Osteoblast (primary cell): ENCODE results near the gene ADTRP. TPM values are rescaled to one million over a fixed set of nuclear protein-coding genes. Genes with fewer than 3 reads are reported as not detected.

Source experiments
- DNase-seq: peaks from one replicate; pipeline ENCODE4 v3.0.0; 2011; ENCODE audit warnings: low spot score, mixed read lengths; ENCODE audit not compliant: insufficient read length; ENCODE audit errors: missing footprints
- H2AFZ ChIP-seq: 2 replicates; pipeline ENCODE4 v1.6.0; 2011; ENCODE audit warnings: mild to moderate bottlenecking, low read length
- H3K27ac ChIP-seq: 2 replicates; pipeline ENCODE4 v1.5.1; 2011; ENCODE audit warnings: mild to moderate bottlenecking, low read depth, low read length, moderate library complexity
- H3K27me3 ChIP-seq: 2 replicates; pipeline ENCODE4 v1.6.0; 2012; ENCODE audit warnings: mild to moderate bottlenecking, control low read depth, inconsistent platforms, low read length, moderate library complexity; ENCODE audit not compliant: insufficient read depth
- H3K36me3 ChIP-seq: 2 replicates; pipeline ENCODE4 v1.5.1; 2011; ENCODE audit warnings: mild to moderate bottlenecking, low read length, control low read depth, moderate library complexity; ENCODE audit not compliant: insufficient read depth
- H3K4me1 ChIP-seq: 2 replicates; pipeline ENCODE4 v1.5.1; 2011; ENCODE audit warnings: mild to moderate bottlenecking, low read length, control low read depth, moderate library complexity; ENCODE audit not compliant: insufficient read depth
- H3K4me2 ChIP-seq: 2 replicates; pipeline ENCODE4 v1.6.0; 2011; ENCODE audit warnings: mild to moderate bottlenecking, low read length; ENCODE audit not compliant: insufficient read depth
- H3K4me3 ChIP-seq: fragments of 200-600 bp; sonication (generic); 3 replicates; pipeline ENCODE4 v1.5.1; 2012; ENCODE audit warnings: mild to moderate bottlenecking, low read length, inconsistent platforms; ENCODE audit not compliant: insufficient read depth
- H3K79me2 ChIP-seq: 2 replicates; pipeline ENCODE4 v1.6.0; 2012; ENCODE audit warnings: mild to moderate bottlenecking, low read length, control low read depth, inconsistent platforms; ENCODE audit not compliant: insufficient read depth
- H3K9me3 ChIP-seq: 2 replicates; pipeline ENCODE4 v1.5.1; 2011; ENCODE audit warnings: low read depth, low read length, control low read depth
- H4K20me1 ChIP-seq: 2 replicates; pipeline ENCODE4 v1.6.0; 2012; ENCODE audit warnings: mild to moderate bottlenecking, low read length, control low read depth; ENCODE audit not compliant: insufficient read depth
- CTCF ChIP-seq: IDR thresholded peaks from 2 replicates; pipeline ENCODE4 v1.5.1; 2011; ENCODE audit warnings: mild to moderate bottlenecking, low read depth, low read length, moderate library complexity; ENCODE audit errors: extremely low read depth
- total RNA-seq: library from RNA; depleted of rRNA; stranded (reverse); fragments of >200 nt; gene quantifications from 2 replicates; pipeline ENCODE4 v1.2.3, GENCODE V29; 2012

ADTRP gene
- total RNA-seq, 1 donor = 0.72 TPM

- Histone ChIP-seq H3K4me2 (no peak overlapping the region), H3K79me2 (no peaks in the 10 kb centered on the region), H3K36me3 (no peaks in the 10 kb centered on the region), H3K4me3 (no peak overlapping the region), H3K9me3 (no peaks in the 10 kb centered on the region), H3K27ac (no peak overlapping the region), H3K27me3 (no peaks in the 10 kb centered on the region), H3K4me1 (no peaks in the 10 kb centered on the region), H2AFZ (no peak overlapping the region), H4K20me1 (no peaks in the 10 kb centered on the region)
- TF ChIP-seq CTCF = no peak
- no peak for DNase-seq
Measured at GRCh38 chr6:11722805-11723631, 55.6 kb downstream of the ADTRP start.

GRCh38 chr6:11722220-11722619 lies 56.4 kb downstream of the ADTRP start:
- no peaks in the 10 kb centered on the region for H3K9me3 ChIP-seq
- no peak for TF ChIP-seq CTCF
- no peak overlapping the region for H3K27ac ChIP-seq
- H3K4me3 ChIP-seq = no peak overlapping the region
- H3K36me3 ChIP-seq = no peaks in the 10 kb centered on the region
- H4K20me1 ChIP-seq = no peaks in the 10 kb centered on the region
- H3K79me2 ChIP-seq = no peaks in the 10 kb centered on the region
- H3K4me2 ChIP-seq = no peak overlapping the region
- H3K4me1 ChIP-seq = no peaks in the 10 kb centered on the region
- DNase-seq = no peak
- no peaks in the 10 kb centered on the region for H3K27me3 ChIP-seq
- no peak overlapping the region for H2AFZ ChIP-seq

GRCh38 chr6:11718463-11718862 lies 60.1 kb downstream of the ADTRP start:
- DNase-seq = peak; percentile 73
- no peaks in the 10 kb centered on the region for H4K20me1 ChIP-seq
- no peaks in the 10 kb centered on the region for H3K27me3 ChIP-seq
- H3K9me3 ChIP-seq = no peaks in the 10 kb centered on the region
- H3K79me2 ChIP-seq = no peaks in the 10 kb centered on the region
- H3K4me1 ChIP-seq = no peaks in the 10 kb centered on the region
- H3K36me3 ChIP-seq = no peaks in the 10 kb centered on the region
- no peak overlapping the region for H3K27ac ChIP-seq
- no peak overlapping the region for H3K4me3 ChIP-seq
- H2AFZ ChIP-seq = peak overlapping the region; percentile 22
- H3K4me2 ChIP-seq = no peak overlapping the region
- no peak for TF ChIP-seq CTCF

- no peaks in the 10 kb centered on the region for H3K36me3 ChIP-seq
- H3K79me2 ChIP-seq = no peaks in the 10 kb centered on the region
- no peak overlapping the region for H2AFZ ChIP-seq
- no peak for TF ChIP-seq CTCF
- H3K4me2 ChIP-seq = no peak overlapping the region
- no peaks in the 10 kb centered on the region for H3K4me1 ChIP-seq
- H3K27me3 ChIP-seq = no peaks in the 10 kb centered on the region
- no peak for DNase-seq
- no peaks in the 10 kb centered on the region for H4K20me1 ChIP-seq
- no peak overlapping the region for H3K4me3 ChIP-seq
- no peak overlapping the region for H3K27ac ChIP-seq
- no peaks in the 10 kb centered on the region for H3K9me3 ChIP-seq
Measured at GRCh38 chr6:11718031-11718430, 60.6 kb downstream of the ADTRP start.
